ACHN (cell line): ENCODE data around the gene SPSB2.
"Not testable (repeated sequence)": the region's sequence is repeated elsewhere in the genome, so short reads cannot be mapped to it uniquely, and the experiment has no call there.

Source experiments
- DNase-seq: peaks from one replicate; pipeline ENCODE4 v3.0.0-alpha.2; 2015
- in situ Hi-C: cut with HindIII; loops from 2 replicates; pipeline ENCODE4 v1.10.0; 2017; ENCODE audit warnings: low sequenced_read_pairs, low pct_ligation_motif_present, low pct_unique_long_range_greater_than_20kb

Gene SPSB2

GRCh38 chr12:6904280-6905276, 31.5 kb upstream of the SPSB2 start, which contains the start of gene LRRC23:
Gene LRRC23, plus strand, starts transcription at chr12:6904822. Its CDS starts 812 bp downstream, at chr12:6905634.
- DNase-seq, result peak; percentile 99
- in situ Hi-C loops, result no loop called here

GRCh38 chr12:6903722-6904121, 30.6 kb upstream of the SPSB2 start:
- in situ Hi-C loops, result no loop called here
- no peak for DNase-seq

DNA sequence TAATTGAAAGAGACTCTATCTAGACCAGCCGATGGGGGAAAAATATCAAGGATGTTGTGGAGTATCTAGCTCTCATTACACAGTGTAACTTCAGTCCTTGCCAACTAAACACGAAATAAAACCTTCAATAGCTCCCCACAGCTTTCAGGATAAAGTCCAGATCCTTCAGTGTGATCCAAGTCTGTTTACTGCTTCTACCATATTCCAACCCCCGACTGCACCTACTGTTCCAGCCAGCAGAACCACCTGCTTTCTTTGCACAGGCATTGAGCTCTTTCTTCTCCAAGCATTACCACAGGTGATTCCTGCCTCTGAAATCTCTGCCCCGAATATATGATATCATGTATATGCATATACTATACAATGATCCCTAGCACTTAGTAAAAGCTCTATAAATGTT, 29.3 kb upstream of the SPSB2 start:
- in situ Hi-C loops, result no loop called here
- no peak for DNase-seq

GRCh38 chr12:6899837-6900519, 26.9 kb upstream of the SPSB2 start:
- no peak for DNase-seq
- in situ Hi-C loops, result no loop called here

DNA sequence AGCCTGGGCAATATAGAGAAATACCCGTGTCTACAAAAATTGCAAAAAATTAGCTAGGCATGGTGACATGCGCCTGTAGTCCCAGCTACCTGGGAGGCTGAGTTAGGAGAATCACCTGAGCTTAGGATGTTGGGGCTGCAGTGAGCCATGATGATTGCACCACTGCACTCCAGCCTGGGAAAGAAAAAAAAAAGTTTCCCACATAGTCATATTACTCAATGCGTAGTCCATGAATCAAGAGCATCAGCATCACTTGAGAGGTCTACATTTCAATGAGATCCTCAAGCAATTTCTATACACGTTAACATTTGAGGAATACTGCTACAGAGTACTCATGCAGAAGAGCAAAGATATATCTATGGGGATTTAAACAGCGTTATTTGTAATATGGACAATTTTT, 26.3 kb upstream of the SPSB2 start:
- DNase-seq, result no peak

GRCh38 chr12:6896846-6897435, 23.8 kb upstream of the SPSB2 start:
- in situ Hi-C loops, result no loop called here
- DNase-seq, result no peak

More for the DNA sequence above, 26.3 kb upstream of the SPSB2 start:
- in situ Hi-C loops, result no loop called here

- DNase-seq, result no peak
- in situ Hi-C loops, result no loop called here
These were observed 21.2 kb upstream of the SPSB2 start for GRCh38 chr12:6894321-6894720.

GRCh38 chr12:6892683-6893082, 19.6 kb upstream of the SPSB2 start:
- in situ Hi-C loops, result not testable (repeated sequence)

GRCh38 chr12:6891646-6892001, 18.5 kb upstream of the SPSB2 start:
- in situ Hi-C loops, result no loop called here
- no peak for DNase-seq

More at GRCh38 chr12:6892683-6893082, 19.6 kb upstream of the SPSB2 start:
- DNase-seq, result not testable (repeated sequence)

GRCh38 chr12:6890789-6891645, 17.9 kb upstream of the SPSB2 start:
- peak; percentile 99 for DNase-seq
- in situ Hi-C loops, result no loop called here

GRCh38 chr12:6889775-6890573, 16.9 kb upstream of the SPSB2 start:
- in situ Hi-C loops, DNase-seq: not testable (repeated sequence)

GRCh38 chr12:6888794-6889193, 15.7 kb upstream of the SPSB2 start:
- in situ Hi-C loops, result not testable (repeated sequence)

DNA sequence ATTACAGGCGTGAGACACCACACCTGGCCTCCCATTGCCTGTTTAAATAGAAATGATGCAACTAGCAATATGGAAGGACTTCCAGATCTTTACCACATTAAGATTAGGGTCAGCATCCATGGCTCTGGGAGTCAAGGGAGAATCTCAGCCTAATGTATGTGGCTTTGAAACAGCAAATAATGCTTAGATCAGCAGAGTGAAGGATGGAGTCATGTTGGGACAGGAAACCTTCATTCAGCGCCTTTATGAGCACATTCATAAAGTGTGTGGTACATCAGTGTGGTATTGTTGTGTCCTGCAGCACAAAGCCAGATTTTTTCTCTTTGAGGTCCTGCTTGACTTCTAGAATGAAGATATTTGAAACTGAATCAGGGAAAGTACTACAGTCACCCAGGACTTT, 15.3 kb upstream of the SPSB2 start:
- no peak for DNase-seq
- in situ Hi-C loops, result no loop called here

More at GRCh38 chr12:6888794-6889193, 15.7 kb upstream of the SPSB2 start:
- not testable (repeated sequence) for DNase-seq

GRCh38 chr12:6887460-6887859, 14.4 kb upstream of the SPSB2 start:
- in situ Hi-C loops, result no loop called here
- no peak for DNase-seq

DNA sequence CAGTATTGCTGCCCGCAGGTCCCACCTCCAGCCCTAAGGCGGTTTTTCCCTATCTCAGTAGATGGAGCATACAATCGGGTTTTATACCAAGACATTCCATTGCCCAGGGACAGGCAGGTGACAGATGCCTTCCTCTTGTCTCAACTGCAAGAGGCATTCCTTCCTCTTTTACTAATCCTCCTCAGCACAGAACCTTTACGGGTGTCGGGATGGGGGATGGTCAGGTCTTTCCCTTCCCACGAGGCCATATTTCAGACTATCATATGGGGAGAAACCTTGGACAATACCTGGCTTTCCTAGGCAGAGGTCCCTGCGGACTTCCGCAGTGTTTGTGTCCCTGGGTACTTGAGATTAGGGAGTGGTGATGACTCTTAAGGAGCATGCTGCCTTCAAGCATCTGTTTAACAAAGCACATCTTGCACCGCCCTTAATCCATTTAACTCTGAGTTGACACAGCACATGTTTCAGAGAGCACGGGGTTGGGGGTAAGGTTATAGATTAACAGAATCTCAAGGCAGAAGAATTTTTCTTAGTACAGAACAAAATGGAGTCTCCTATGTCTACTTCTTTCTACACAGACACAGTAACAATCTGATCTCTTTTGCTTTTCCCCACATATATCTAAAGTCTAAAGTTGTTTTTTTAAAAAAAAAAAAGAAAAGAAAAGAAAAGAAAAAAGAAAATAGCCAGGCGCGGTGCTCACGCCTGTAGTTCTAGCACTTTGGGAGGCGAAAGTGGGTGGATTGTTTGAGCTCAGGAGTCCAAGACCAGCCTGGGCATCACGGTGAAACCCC, 13.3 kb upstream of the SPSB2 start:
- in situ Hi-C loops, result not testable (repeated sequence)

GRCh38 chr12:6884539-6884938, 11.4 kb upstream of the SPSB2 start:
- DNase-seq, result no peak
- in situ Hi-C loops, result no loop called here

More for the DNA sequence above, 13.3 kb upstream of the SPSB2 start:
- not testable (repeated sequence) for DNase-seq

- in situ Hi-C loops, result no loop called here
- DNase-seq, result no peak
These were observed 10.6 kb upstream of the SPSB2 start for GRCh38 chr12:6883683-6884082.
